Measurements from ENCODE around the gene ACTL10. TPM values are rescaled to one million over a fixed set of nuclear protein-coding genes. Genes with fewer than 3 reads are reported as not detected.

ACTL10 gene
- total and polyA plus RNA-seq, 2 of the 13 experiments (the other 11 are each of a cell fraction or from before 2014, with no cell fraction given) = not detected

DNA sequence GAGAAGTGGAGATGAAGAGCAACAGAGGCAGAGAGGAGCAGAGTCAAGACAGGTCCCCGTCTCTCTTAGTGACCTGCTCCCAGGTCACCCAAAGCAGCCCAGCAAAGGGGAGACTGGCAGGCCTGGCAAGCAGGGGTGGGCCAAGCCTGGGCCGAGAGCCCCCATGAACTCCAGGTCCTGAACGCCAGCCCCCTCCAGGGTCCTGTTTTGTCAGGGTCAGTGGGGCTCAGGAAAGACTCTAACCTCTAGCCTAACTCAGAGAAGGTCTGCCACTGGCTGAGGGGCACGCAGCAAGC is 6.3 kb downstream of the ACTL10 start (continued):
- TF ChIP-seq ZNF570 (CRISPR knock-in tag; IDR thresholded peaks at IDR 0.05; ENCODE audit: borderline replicate concordance) = no peak
- no peak for TF ChIP-seq ELK4 (CRISPR knock-in tag; IDR thresholded peaks at IDR 0.05; ENCODE audit: borderline replicate concordance)
- no peak for TF ChIP-seq AGO1 (IDR thresholded peaks at IDR 0.05; ENCODE audit: low read depth, low read length, poor library complexity, severe bottlenecking)
- TF ChIP-seq, protein P1, sequence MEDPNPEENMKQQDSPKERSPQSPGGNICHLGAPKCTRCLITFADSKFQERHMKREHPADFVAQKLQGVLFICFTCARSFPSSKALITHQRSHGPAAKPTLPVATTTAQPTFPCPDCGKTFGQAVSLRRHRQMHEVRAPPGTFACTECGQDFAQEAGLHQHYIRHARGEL (CRISPR knock-in tag; IDR thresholded peaks at IDR 0.05) = no peak
- no peak for TF ChIP-seq RFX3 (CRISPR knock-in tag; IDR thresholded peaks at IDR 0.05)
- no peak for TF ChIP-seq ZFP36L1 (CRISPR knock-in tag; IDR thresholded peaks at IDR 0.05)
- TF ChIP-seq ATF1 (CRISPR knock-in tag; IDR thresholded peaks at IDR 0.05) = no peak
- TF ChIP-seq PPARG (CRISPR knock-in tag; conservative IDR thresholded peaks at IDR 0.05) = no peak
- TF ChIP-seq PBX3 (CRISPR knock-in tag; IDR thresholded peaks at IDR 0.05; ENCODE audit: borderline replicate concordance) = no peak
- TF ChIP-seq ZNF776 (CRISPR knock-in tag; IDR thresholded peaks at IDR 0.05) = no peak
- TF ChIP-seq IRF1 (CRISPR knock-in tag; IDR thresholded peaks at IDR 0.05; ENCODE audit: low read depth) = no peak
- TF ChIP-seq SATB2 (CRISPR knock-in tag; IDR thresholded peaks at IDR 0.05) = no peak
- 0 out of 2 replicates have a peak, but pooled peaks have one; percentile 25 for TF ChIP-seq GPN1 (CRISPR knock-in tag; IDR thresholded peaks at IDR 0.05; ENCODE audit: borderline replicate concordance)
- TF ChIP-seq IRF2 (CRISPR knock-in tag; IDR thresholded peaks at IDR 0.05) = no peak
- 0 out of 2 replicates have a peak, but pooled peaks have one; percentile 6 for TF ChIP-seq ZNF512B (CRISPR knock-in tag; IDR thresholded peaks at IDR 0.05; ENCODE audit: borderline replicate concordance)
- TF ChIP-seq MLX (CRISPR knock-in tag; IDR thresholded peaks at IDR 0.05) = no peak
- TF ChIP-seq ZNF687 (CRISPR knock-in tag; IDR thresholded peaks at IDR 0.05) = peak; percentile 39; the same call in 1 of the 2 replicates
- TF ChIP-seq TAF1 (CRISPR knock-in tag; IDR thresholded peaks at IDR 0.05) = no peak
- TF ChIP-seq RBFOX2 (IDR thresholded peaks at IDR 0.05; ENCODE audit: low read depth, low read length) = no peak
